Neural cell (in vitro differentiated cells): ENCODE results near the gene RPS4Y2. TPM values are rescaled to one million over a fixed set of nuclear protein-coding genes. Genes with fewer than 3 reads are reported as not detected.

Experiments used
- H2AFZ ChIP-seq: fragments of 200-600, 300-800 bp; sonication (generic), shearing (Covaris generic); 2 replicates; pipeline ENCODE4 v1.6.0; 2014; ENCODE audit warnings: low read depth, mild to moderate bottlenecking, antibody characterized with exemption, low read length, moderate library complexity
- H3F3A ChIP-seq: fragments of 200-600 bp; shearing (Covaris generic); 2 replicates; pipeline ENCODE4 v1.6.1; 2016; ENCODE audit warnings: mild to moderate bottlenecking, moderate library complexity, mixed read lengths, antibody characterized with exemption, low read length; ENCODE audit not compliant: insufficient read depth, poor library complexity, severe bottlenecking
- H3K27ac ChIP-seq: fragments of 200-600, 300-800 bp; sonication (generic), shearing (Covaris generic); 2 replicates; pipeline ENCODE4 v1.5.1; 2014; ENCODE audit warnings: mild to moderate bottlenecking, low read length, moderate library complexity
- H3K27me3 ChIP-seq: fragments of 300-800, 200-600 bp; sonication (generic), shearing (Covaris generic); 2 replicates; pipeline ENCODE4 v1.6.0; 2014; ENCODE audit warnings: mild to moderate bottlenecking, low read depth, low read length, moderate library complexity; ENCODE audit not compliant: insufficient read depth
- H3K36me3 ChIP-seq: fragments of 300-800, 200-600 bp; sonication (generic), shearing (Covaris generic); 2 replicates; pipeline ENCODE4 v1.5.1; 2014; ENCODE audit warnings: mild to moderate bottlenecking, antibody characterized with exemption, low read length, moderate library complexity; ENCODE audit not compliant: insufficient read depth
- H3K4me2 ChIP-seq: fragments of 300-800, 200-600 bp; sonication (generic), shearing (Covaris generic); 2 replicates; pipeline ENCODE4 v1.6.0; 2014; ENCODE audit warnings: mild to moderate bottlenecking, low read length
- H3K4me3 ChIP-seq: fragments of 300-800, 200-600 bp; sonication (generic), shearing (Covaris generic); 2 replicates; pipeline ENCODE4 v1.5.1; 2014; ENCODE audit warnings: mild to moderate bottlenecking, low read length, moderate library complexity
- H3K79me2 ChIP-seq: fragments of 200-600 bp; shearing (Covaris generic); replicated peaks from 2 replicates; pipeline ENCODE4 v1.6.0; 2014; ENCODE audit warnings: mild to moderate bottlenecking, low read length, moderate library complexity; ENCODE audit not compliant: insufficient read depth
- H3K9ac ChIP-seq: fragments of 300-800, 200-600 bp; sonication (generic), shearing (Covaris generic); 2 replicates; pipeline ENCODE4 v1.6.1; 2016; ENCODE audit warnings: mild to moderate bottlenecking, low read length, mixed read lengths
- H3K9me2 ChIP-seq: fragments of 200-600 bp; shearing (Covaris generic); 2 replicates; pipeline ENCODE4 v1.6.1; 2016; ENCODE audit warnings: mild to moderate bottlenecking, low read length, mixed read lengths; ENCODE audit not compliant: insufficient read depth
- H3K9me3 ChIP-seq: fragments of 200-600, 300-800 bp; sonication (generic), shearing (Covaris generic); 2 replicates; pipeline ENCODE4 v1.6.1; 2016; ENCODE audit warnings: mild to moderate bottlenecking, mixed run types, low read length, moderate library complexity, mixed read lengths
- H4K20me1 ChIP-seq: fragments of 200-600 bp; shearing (Covaris generic); 2 replicates; pipeline ENCODE4 v1.6.1; 2016; ENCODE audit warnings: mild to moderate bottlenecking, mixed run types; ENCODE audit not compliant: insufficient read depth
- EP300 ChIP-seq: fragments of 450-650 bp; conservative IDR thresholded peaks from 2 replicates; pipeline ENCODE4 v1.6.1; 2014; ENCODE audit warnings: antibody characterized with exemption, mild to moderate bottlenecking, moderate library complexity; ENCODE audit not compliant: poor library complexity, severe bottlenecking
- EZH2 ChIP-seq: fragments of 200-600, 300-800 bp; shearing (Covaris generic), sonication (generic); IDR thresholded peaks from 2 replicates; pipeline ENCODE4 v1.6.1; 2014; ENCODE audit warnings: antibody characterized with exemption, low read length, borderline replicate concordance, mild to moderate bottlenecking; ENCODE audit not compliant: insufficient read depth, poor library complexity, severe bottlenecking
- MXI1 ChIP-seq: fragments of 450-650 bp; conservative IDR thresholded peaks from 2 replicates; pipeline ENCODE4 v1.6.1; 2014; ENCODE audit warnings: antibody characterized with exemption, mild to moderate bottlenecking; ENCODE audit not compliant: poor library complexity, severe bottlenecking
- POLR2AphosphoS5 ChIP-seq: IDR thresholded peaks from 2 replicates; pipeline ENCODE4 v1.6.1; 2012
- RAD21 ChIP-seq: fragments of 450-650 bp; conservative IDR thresholded peaks from 2 replicates; pipeline ENCODE4 v1.6.1; 2014; ENCODE audit warnings: antibody characterized with exemption, mild to moderate bottlenecking, moderate library complexity
- SMC3 ChIP-seq: fragments of 450-650 bp; conservative IDR thresholded peaks from 2 replicates; pipeline ENCODE4 v1.6.1; 2014; ENCODE audit warnings: antibody characterized with exemption, mild to moderate bottlenecking, moderate library complexity; ENCODE audit not compliant: poor library complexity
- TAF1 ChIP-seq: IDR thresholded peaks from 2 replicates; pipeline ENCODE4 v1.6.1; 2012; ENCODE audit warnings: low read depth
- polyA plus RNA-seq: library from polyadenylated mRNA; depleted of rRNA; stranded (reverse); fragments of >200 nt; gene quantifications from 2 replicates; pipeline ENCODE4 v1.2.3, GENCODE V29; 2014
- TF ChIP-seq, protein P1 (sequence below): IDR thresholded peaks from 2 replicates; pipeline ENCODE4 v1.6.1; 2012; ENCODE audit warnings: borderline replicate concordance
- TF ChIP-seq, protein P2 (sequence below): fragments of 450-650 bp; IDR thresholded peaks from 2 replicates; pipeline ENCODE4 v1.5.1; 2014; ENCODE audit warnings: antibody characterized with exemption, mild to moderate bottlenecking, moderate library complexity; ENCODE audit not compliant: poor library complexity, severe bottlenecking

The RPS4Y2 gene
- polyA plus RNA-seq, 1 donor from 2014 or later: not detected

DNA sequence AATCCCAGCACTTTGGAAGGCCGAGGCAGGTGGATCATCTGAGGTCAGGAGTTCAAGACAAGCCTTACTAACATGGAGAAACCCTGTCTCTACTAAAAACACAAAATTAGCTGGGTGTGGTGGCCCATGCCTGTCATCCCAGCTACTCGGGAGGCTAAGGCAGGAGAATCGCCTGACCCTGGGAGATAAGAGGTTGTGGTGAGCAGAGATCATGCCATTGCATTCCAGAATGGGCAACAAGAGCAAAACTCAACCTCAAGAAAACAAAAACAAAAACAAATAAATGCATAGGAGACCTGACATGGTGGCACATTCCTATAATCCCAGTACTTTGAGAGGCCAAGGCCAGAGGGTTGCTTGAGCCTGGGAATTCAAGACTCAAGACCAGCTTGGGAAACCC lies 16.1 kb upstream of the RPS4Y2 start:
- TF ChIP-seq EP300 (no peak), SMC3 (no peak), POLR2AphosphoS5 (no peak), MXI1 (no peak), TAF1 (no peak), EZH2 (no peak), RAD21 (no peak)
- TF ChIP-seq, protein P1, sequence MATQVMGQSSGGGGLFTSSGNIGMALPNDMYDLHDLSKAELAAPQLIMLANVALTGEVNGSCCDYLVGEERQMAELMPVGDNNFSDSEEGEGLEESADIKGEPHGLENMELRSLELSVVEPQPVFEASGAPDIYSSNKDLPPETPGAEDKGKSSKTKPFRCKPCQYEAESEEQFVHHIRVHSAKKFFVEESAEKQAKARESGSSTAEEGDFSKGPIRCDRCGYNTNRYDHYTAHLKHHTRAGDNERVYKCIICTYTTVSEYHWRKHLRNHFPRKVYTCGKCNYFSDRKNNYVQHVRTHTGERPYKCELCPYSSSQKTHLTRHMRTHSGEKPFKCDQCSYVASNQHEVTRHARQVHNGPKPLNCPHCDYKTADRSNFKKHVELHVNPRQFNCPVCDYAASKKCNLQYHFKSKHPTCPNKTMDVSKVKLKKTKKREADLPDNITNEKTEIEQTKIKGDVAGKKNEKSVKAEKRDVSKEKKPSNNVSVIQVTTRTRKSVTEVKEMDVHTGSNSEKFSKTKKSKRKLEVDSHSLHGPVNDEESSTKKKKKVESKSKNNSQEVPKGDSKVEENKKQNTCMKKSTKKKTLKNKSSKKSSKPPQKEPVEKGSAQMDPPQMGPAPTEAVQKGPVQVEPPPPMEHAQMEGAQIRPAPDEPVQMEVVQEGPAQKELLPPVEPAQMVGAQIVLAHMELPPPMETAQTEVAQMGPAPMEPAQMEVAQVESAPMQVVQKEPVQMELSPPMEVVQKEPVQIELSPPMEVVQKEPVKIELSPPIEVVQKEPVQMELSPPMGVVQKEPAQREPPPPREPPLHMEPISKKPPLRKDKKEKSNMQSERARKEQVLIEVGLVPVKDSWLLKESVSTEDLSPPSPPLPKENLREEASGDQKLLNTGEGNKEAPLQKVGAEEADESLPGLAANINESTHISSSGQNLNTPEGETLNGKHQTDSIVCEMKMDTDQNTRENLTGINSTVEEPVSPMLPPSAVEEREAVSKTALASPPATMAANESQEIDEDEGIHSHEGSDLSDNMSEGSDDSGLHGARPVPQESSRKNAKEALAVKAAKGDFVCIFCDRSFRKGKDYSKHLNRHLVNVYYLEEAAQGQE: no peak
- TF ChIP-seq, protein P2, sequence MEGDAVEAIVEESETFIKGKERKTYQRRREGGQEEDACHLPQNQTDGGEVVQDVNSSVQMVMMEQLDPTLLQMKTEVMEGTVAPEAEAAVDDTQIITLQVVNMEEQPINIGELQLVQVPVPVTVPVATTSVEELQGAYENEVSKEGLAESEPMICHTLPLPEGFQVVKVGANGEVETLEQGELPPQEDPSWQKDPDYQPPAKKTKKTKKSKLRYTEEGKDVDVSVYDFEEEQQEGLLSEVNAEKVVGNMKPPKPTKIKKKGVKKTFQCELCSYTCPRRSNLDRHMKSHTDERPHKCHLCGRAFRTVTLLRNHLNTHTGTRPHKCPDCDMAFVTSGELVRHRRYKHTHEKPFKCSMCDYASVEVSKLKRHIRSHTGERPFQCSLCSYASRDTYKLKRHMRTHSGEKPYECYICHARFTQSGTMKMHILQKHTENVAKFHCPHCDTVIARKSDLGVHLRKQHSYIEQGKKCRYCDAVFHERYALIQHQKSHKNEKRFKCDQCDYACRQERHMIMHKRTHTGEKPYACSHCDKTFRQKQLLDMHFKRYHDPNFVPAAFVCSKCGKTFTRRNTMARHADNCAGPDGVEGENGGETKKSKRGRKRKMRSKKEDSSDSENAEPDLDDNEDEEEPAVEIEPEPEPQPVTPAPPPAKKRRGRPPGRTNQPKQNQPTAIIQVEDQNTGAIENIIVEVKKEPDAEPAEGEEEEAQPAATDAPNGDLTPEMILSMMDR: no peak
- Histone ChIP-seq H3K27me3 (no peaks in the 10 kb centered on the region), H3K4me3 (no peak overlapping the region), H3K36me3 (no peaks in the 10 kb centered on the region), H2AFZ (no peak overlapping the region), H3K27ac (no peak overlapping the region), H3K4me2 (no peak overlapping the region), H3K9me2 (no peaks in the 10 kb centered on the region), H3K9me3 (no peaks in the 10 kb centered on the region), H3K9ac (no peak overlapping the region), H3K79me2 (no peaks in the 10 kb centered on the region), H4K20me1 (no peaks in the 10 kb centered on the region), H3F3A (no peaks in the 10 kb centered on the region)

DNA sequence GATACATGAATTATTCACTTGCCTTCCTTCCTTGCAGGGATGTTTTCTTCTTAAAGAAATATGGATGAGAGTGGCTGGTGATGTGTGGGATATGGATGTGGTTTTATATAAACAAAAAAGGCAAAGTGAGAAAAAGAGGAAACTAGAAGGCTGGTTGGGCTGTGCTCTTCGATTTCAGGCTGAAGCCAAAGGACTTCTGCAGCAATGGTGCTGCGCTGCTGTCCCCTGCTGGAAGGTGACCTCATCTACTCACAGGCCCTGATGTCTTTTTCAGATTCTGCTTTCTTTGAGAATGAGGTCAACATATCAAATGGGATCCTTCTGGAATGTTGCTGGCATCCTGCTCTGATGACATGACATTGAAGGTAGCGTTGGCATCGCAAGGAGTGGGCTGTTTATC lies 15.3 kb upstream of the RPS4Y2 start:
- H3K79me2 ChIP-seq: no peaks in the 10 kb centered on the region
- no peak overlapping the region for H2AFZ ChIP-seq
- H3K4me3 ChIP-seq: no peak overlapping the region
- H3K9me3 ChIP-seq: no peaks in the 10 kb centered on the region
- H3K27ac ChIP-seq: no peak overlapping the region
- H3K36me3 ChIP-seq: no peaks in the 10 kb centered on the region
- no peak overlapping the region for H3K9ac ChIP-seq
- H3K4me2 ChIP-seq: no peak overlapping the region
- H4K20me1 ChIP-seq: no peaks in the 10 kb centered on the region
- TF ChIP-seq EP300 (no peak), RAD21 (no peak), MXI1 (no peak), EZH2 (no peak)
- TF ChIP-seq, protein P1: no peak
- no peaks in the 10 kb centered on the region for H3K27me3 ChIP-seq
- no peaks in the 10 kb centered on the region for H3F3A ChIP-seq
- no peaks in the 10 kb centered on the region for H3K9me2 ChIP-seq
